Loucy (cell line): ENCODE data around the gene LSM7.

Source experiments
- H2AFZ ChIP-seq: fragments of 200-600 bp; sonication (generic); 2 replicates; pipeline ENCODE4 v1.6.0; 2016; ENCODE audit warnings: antibody characterized with exemption, mild to moderate bottlenecking, low read length, moderate library complexity
- H3F3A ChIP-seq: fragments of 200-600 bp; 2 replicates; pipeline ENCODE4 v1.6.0; 2016; ENCODE audit warnings: antibody characterized with exemption, low read depth, mild to moderate bottlenecking
- H3K27me3 ChIP-seq: fragments of 200-600 bp; sonication (generic); 2 replicates; pipeline ENCODE4 v1.6.1; 2014; ENCODE audit warnings: low read length, mild to moderate bottlenecking; ENCODE audit not compliant: insufficient read depth, poor library complexity, severe bottlenecking
- H3K36me3 ChIP-seq: fragments of 200-600 bp; sonication (generic); 2 replicates; pipeline ENCODE4 v1.6.1; 2016; ENCODE audit warnings: low read length; ENCODE audit not compliant: insufficient read depth
- H3K4me1 ChIP-seq: fragments of 200-600 bp; sonication (generic); 2 replicates; pipeline ENCODE4 v1.5.1; 2014; ENCODE audit warnings: low read length, mild to moderate bottlenecking; ENCODE audit not compliant: insufficient read depth, poor library complexity, severe bottlenecking
- H3K4me2 ChIP-seq: fragments of 200-600 bp; sonication (generic); 2 replicates; pipeline ENCODE4 v1.6.0; 2014; ENCODE audit warnings: antibody characterized with exemption, low read length, low read depth, mild to moderate bottlenecking; ENCODE audit not compliant: poor library complexity, severe bottlenecking
- H3K4me3 ChIP-seq: fragments of 200-600 bp; sonication (generic); 2 replicates; pipeline ENCODE4 v1.5.1; 2014; ENCODE audit warnings: low read length, mild to moderate bottlenecking, mixed read lengths; ENCODE audit not compliant: poor library complexity, severe bottlenecking
- H3K79me2 ChIP-seq: fragments of 200-600 bp; sonication (generic); 2 replicates; pipeline ENCODE4 v1.6.1; 2014; ENCODE audit warnings: low read length; ENCODE audit not compliant: insufficient read depth
- H3K9ac ChIP-seq: fragments of 200-600 bp; sonication (generic); 2 replicates; pipeline ENCODE4 v1.6.0; 2014; ENCODE audit warnings: mild to moderate bottlenecking, low read depth, low read length, moderate library complexity; ENCODE audit not compliant: poor library complexity, severe bottlenecking
- H3K9me2 ChIP-seq: fragments of 200-600 bp; sonication (generic); replicated peaks from 2 replicates; pipeline ENCODE4 v1.6.1; 2016; ENCODE audit warnings: low read depth, low read length, mixed read lengths
- H3K9me3 ChIP-seq: fragments of 200-600 bp; sonication (generic); 2 replicates; pipeline ENCODE4 v1.6.1; 2014; ENCODE audit warnings: mild to moderate bottlenecking, antibody characterized with exemption, low read length, low read depth; ENCODE audit not compliant: insufficient read depth
- H4K20me1 ChIP-seq: fragments of 200-600 bp; sonication (generic); 2 replicates; pipeline ENCODE4 v1.6.0; 2014; ENCODE audit warnings: antibody characterized with exemption, low read length, mild to moderate bottlenecking; ENCODE audit not compliant: insufficient read depth, poor library complexity, severe bottlenecking
- EZH2phosphoT487 ChIP-seq: fragments of 200-600 bp; IDR thresholded peaks from 2 replicates; pipeline ENCODE4 v1.6.1; 2018; ENCODE audit warnings: antibody characterized with exemption, mild to moderate bottlenecking, moderate library complexity, borderline replicate concordance
- TF ChIP-seq, protein P1 (sequence below): fragments of 200-600 bp; sonication (generic); conservative IDR thresholded peaks from 2 replicates; pipeline ENCODE4 v1.5.1; 2014; ENCODE audit warnings: mild to moderate bottlenecking, antibody characterized with exemption, low read length

LSM7 gene

GRCh38 chr19:2334426-2334825 lies 6.0 kb upstream of the LSM7 start:
- Histone ChIP-seq H3K4me2 (peak overlapping the region; percentile 85), H2AFZ (no peak overlapping the region), H3K9me2 (no peaks in the 10 kb centered on the region), H3F3A (peaks cover 6% of the 10 kb centered on the region), H3K4me3 (no peak overlapping the region), H3K79me2 (peaks cover 84% of the 10 kb centered on the region), H3K9ac (peak overlapping the region; percentile 99), H3K9me3 (no peaks in the 10 kb centered on the region), H3K36me3 (peaks cover 5% of the 10 kb centered on the region; the same call in 1 of the 2 replicates), H4K20me1 (peaks cover 43% of the 10 kb centered on the region), H3K4me1 (peaks cover 41% of the 10 kb centered on the region), H3K27me3 (no peaks in the 10 kb centered on the region)
- TF ChIP-seq EZH2phosphoT487, result no peak
- TF ChIP-seq, protein P1, sequence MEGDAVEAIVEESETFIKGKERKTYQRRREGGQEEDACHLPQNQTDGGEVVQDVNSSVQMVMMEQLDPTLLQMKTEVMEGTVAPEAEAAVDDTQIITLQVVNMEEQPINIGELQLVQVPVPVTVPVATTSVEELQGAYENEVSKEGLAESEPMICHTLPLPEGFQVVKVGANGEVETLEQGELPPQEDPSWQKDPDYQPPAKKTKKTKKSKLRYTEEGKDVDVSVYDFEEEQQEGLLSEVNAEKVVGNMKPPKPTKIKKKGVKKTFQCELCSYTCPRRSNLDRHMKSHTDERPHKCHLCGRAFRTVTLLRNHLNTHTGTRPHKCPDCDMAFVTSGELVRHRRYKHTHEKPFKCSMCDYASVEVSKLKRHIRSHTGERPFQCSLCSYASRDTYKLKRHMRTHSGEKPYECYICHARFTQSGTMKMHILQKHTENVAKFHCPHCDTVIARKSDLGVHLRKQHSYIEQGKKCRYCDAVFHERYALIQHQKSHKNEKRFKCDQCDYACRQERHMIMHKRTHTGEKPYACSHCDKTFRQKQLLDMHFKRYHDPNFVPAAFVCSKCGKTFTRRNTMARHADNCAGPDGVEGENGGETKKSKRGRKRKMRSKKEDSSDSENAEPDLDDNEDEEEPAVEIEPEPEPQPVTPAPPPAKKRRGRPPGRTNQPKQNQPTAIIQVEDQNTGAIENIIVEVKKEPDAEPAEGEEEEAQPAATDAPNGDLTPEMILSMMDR, result no peak

DNA sequence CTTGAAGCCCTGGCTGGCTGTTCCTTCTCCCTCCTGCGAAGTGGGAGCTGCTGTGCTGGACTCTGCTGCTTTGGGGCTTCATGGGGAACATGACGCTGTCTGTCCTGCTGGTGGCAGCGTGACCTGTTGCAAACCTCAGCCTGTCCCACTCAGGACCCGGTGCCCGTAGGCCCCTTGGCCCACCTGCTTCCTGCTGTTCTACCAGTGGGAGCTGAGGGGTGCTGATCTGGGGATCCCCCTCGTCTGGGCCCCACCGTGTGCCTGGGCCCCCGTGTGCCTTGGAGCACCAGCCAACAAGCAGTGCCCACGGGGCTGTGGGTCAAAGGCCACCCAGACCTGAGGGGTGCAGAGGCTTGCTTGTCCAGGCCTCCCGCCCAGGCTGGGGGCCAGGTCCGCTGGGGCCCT lies 5.4 kb upstream of the LSM7 start:
- peaks cover 45% of the 10 kb centered on the region for H3K4me1 ChIP-seq
- H3K27me3 ChIP-seq, result peaks cover 2% of the 10 kb centered on the region
- no peak overlapping the region for H2AFZ ChIP-seq
- H3K9me3 ChIP-seq, result no peaks in the 10 kb centered on the region
- H4K20me1 ChIP-seq, result peaks cover 49% of the 10 kb centered on the region
- H3K9me2 ChIP-seq, result no peaks in the 10 kb centered on the region
- H3K36me3 ChIP-seq, result no peaks in the 10 kb centered on the region; the same call in 1 of the 2 replicates
- peak overlapping the region; percentile 85 for H3K4me2 ChIP-seq
- H3K9ac ChIP-seq, result peak overlapping the region; percentile 99
- TF ChIP-seq, protein P1, result peak; percentile 54
- TF ChIP-seq EZH2phosphoT487, result no peak
- peaks cover 6% of the 10 kb centered on the region for H3F3A ChIP-seq
- H3K79me2 ChIP-seq, result peaks cover 90% of the 10 kb centered on the region
- H3K4me3 ChIP-seq, result peak overlapping the region; percentile 98

DNA sequence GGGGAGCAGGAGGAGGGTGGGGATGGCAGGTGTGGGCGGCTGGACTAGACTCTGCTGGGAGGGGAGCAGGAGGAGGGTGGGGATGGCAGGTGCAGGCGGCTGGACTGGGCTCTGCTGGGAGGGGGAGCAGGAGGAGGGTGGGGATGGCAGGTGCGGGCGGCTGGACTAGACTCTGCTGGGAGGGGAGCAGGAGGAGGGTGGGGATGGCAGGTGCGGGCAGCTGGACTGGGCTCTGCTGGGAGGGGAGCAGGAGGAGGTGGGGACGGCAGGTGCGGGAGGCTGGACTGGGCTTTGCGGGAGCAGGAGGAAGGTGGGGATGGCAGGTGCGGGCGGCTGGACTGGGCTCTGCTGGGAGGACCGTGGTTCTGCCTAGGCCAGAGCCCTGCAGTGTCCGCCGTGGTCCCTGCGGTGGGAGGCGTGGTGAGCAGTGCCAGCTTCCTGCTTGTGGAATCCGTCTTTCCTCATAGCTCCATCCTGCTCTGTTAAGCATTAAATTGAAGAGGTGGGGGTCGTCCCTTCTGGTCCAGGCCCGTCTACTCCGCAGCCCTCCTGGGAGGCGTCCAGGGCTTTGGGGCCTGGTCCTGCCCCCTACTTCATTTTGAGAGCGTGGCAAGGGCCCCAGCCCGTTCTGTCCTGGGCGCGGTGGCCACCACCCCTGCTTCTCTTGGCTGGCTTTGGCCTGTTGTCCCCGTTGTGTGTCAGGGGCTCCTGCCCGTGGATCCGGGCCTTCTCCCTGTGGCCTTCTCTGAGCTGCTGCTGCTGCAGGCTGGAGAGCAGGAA lies 4.8 kb upstream of the LSM7 start:
- Histone ChIP-seq H4K20me1 (peaks cover 49% of the 10 kb centered on the region), H3F3A (peaks cover 6% of the 10 kb centered on the region), H3K9ac (peak overlapping the region; percentile 99), H3K4me1 (peaks cover 45% of the 10 kb centered on the region), H3K9me3 (no peaks in the 10 kb centered on the region), H3K4me3 (peak overlapping the region; percentile 98), H3K4me2 (peak overlapping the region; percentile 85), H3K27me3 (peaks cover 6% of the 10 kb centered on the region), H2AFZ (no peak overlapping the region), H3K9me2 (no peaks in the 10 kb centered on the region), H3K36me3 (no peaks in the 10 kb centered on the region; the same call in 1 of the 2 replicates), H3K79me2 (peaks cover 90% of the 10 kb centered on the region)
- TF ChIP-seq EZH2phosphoT487, result no peak
- TF ChIP-seq, protein P1, result no peak
